ENCODE results near the gene DUS3L. TPM values are rescaled to one million over a fixed set of nuclear protein-coding genes. Genes with fewer than 3 reads are reported as not detected.

Gene DUS3L
- total and polyA plus RNA-seq, 2 donors (not counting 1 experiment from before 2014, with no cell fraction given): 84.6 to 118 TPM

GRCh38 chr19:5827891-5828660 is 37.1 kb upstream of the DUS3L start:
- WGBS (ENCODE audit: insufficient coverage): 1% methylated on average over 91 of the region's 91 CpGs
- Histone ChIP-seq H3K9ac (ENCODE audit: low read length) (peak overlapping the region; percentile 57), H4K20me1 (ENCODE audit: control insufficient read depth, insufficient read depth, low read length, poor library complexity, severe bottlenecking) (no peaks in the 10 kb centered on the region), H3K36me3 (replicated peaks in 1 of 2; ENCODE audit: control extremely low read depth in 1 of 2, control insufficient read depth in 1 of 2, extremely low read depth in 1 of 2, insufficient read depth in 2 of 2, low read length in 1 of 2) (no peaks in the 10 kb centered on the region), H3K27ac (ENCODE audit: low read length in 2 of 2) (peak overlapping the region; percentile 34 to 67), H3K4me2 (replicated peaks; ENCODE audit: low read depth, low read length, poor library complexity, severe bottlenecking) (peak overlapping the region; percentile 68), H3K4me1 (ENCODE audit: control insufficient read depth in 2 of 2, insufficient read depth in 2 of 2, low read length in 2 of 2) (peaks cover 16 to 30% of the 10 kb centered on the region in 2 donors), H3K9me3 (ENCODE audit: control extremely low read depth in 1 of 3, control insufficient read depth in 2 of 3, insufficient read depth in 1 of 3, low read length in 2 of 3) (peaks cover 0 to 64% (median 0%) of the 10 kb centered on the region in 3 donors), H3K27me3 (replicated peaks in 1 of 4; ENCODE audit: control extremely low read depth in 1 of 4, control insufficient read depth in 3 of 4, insufficient read depth in 4 of 4, low read length in 3 of 4) (peaks cover 0 to 28% (median 7%) of the 10 kb centered on the region in 4 experiments), H3K79me2 (ENCODE audit: control insufficient read depth, insufficient read depth, low read length) (no peaks in the 10 kb centered on the region), H2AFZ (ENCODE audit: insufficient read depth, low read depth, low read length, poor library complexity, severe bottlenecking) (peak overlapping the region; percentile 74), H3K4me3 (ENCODE audit: control extremely low read depth in 1 of 5, extremely low read depth in 1 of 5, insufficient read depth in 1 of 5, low read depth in 2 of 5, low read length in 4 of 5) (peak overlapping the region; percentile 36 to 75 (median 59))
- ChIA-PET POLR2A (interaction anchor here (0.6 to 1.1 kb wide), 8 partner anchors 20 to 1622 kb away, joined by 3 to 9 read pairs (median 4); partner anchors contain the start of genes CATSPERD, LONP1, NDUFA11 and RANBP3), CTCF (interaction anchor here (1.8 kb wide), 1 partner anchor 24 kb away, joined by 6 read pairs; no protein-coding TSS in a partner anchor)
- intact Hi-C loops (cut with micrococcal nuclease): loop anchor here (1.0 kb wide), 1 partner anchor 76 kb away; the partner anchor contains the start of gene VMAC
- no peak for TF ChIP-seq EZH2 (IDR thresholded peaks at IDR 0.05; ENCODE audit: borderline replicate concordance, insufficient read depth, low read depth, low read length, poor library complexity, severe bottlenecking)
- no peak for TF ChIP-seq CTCF (IDR thresholded peaks at IDR 0.05)
- peak; percentile 91 for DNase-seq
- Mint-ChIP-seq H3K9me3 (ENCODE audit: insufficient read depth) (no peaks in the 10 kb centered on the region), H3K27me3 (peaks cover 4% of the 10 kb centered on the region), H3K27ac (peak overlapping the region; percentile 93), H3K4me1 (peaks cover 19% of the 10 kb centered on the region), H3K4me3 (peak overlapping the region; percentile 92)
- ATAC-seq (ENCODE audit: low read depth): peak; percentile 79
